AG09319 (cell line): ENCODE measurements around the gene BSN.

ENCODE experiments used
- DNase-seq: peaks from one replicate; pipeline ENCODE4 v3.0.0-alpha.2; 2010; ENCODE audit warnings: low read depth; ENCODE audit errors: extremely low read depth
- CTCF ChIP-seq: IDR thresholded peaks from 2 replicates; pipeline ENCODE4 v1.5.1; 2011; ENCODE audit warnings: low read depth, mild to moderate bottlenecking, inconsistent platforms, low read length, moderate library complexity

BSN gene

GRCh38 chr3:49518016-49518415, 36.3 kb upstream of the BSN start:
- TF ChIP-seq CTCF, result no peak
- DNase-seq, result no peak

- DNase-seq, result no peak
- TF ChIP-seq CTCF, result no peak
Measured at GRCh38 chr3:49518441-49518840, 35.8 kb upstream of the BSN start.

- TF ChIP-seq CTCF, result no peak
- no peak for DNase-seq
Measured at GRCh38 chr3:49519296-49519695, 35.0 kb upstream of the BSN start.

GRCh38 chr3:49519916-49520385, 34.3 kb upstream of the BSN start:
- TF ChIP-seq CTCF, result no peak
- DNase-seq, result no peak

GRCh38 chr3:49523756-49524747, 30.2 kb upstream of the BSN start:
- DNase-seq, result no peak
- TF ChIP-seq CTCF, result no peak

- DNase-seq, result no peak
- no peak for TF ChIP-seq CTCF
Measured at GRCh38 chr3:49529567-49529966, 24.7 kb upstream of the BSN start.

- no peak for TF ChIP-seq CTCF
Measured at GRCh38 chr3:49530231-49530630, 24.0 kb upstream of the BSN start.

More at GRCh38 chr3:49530231-49530630, 24.0 kb upstream of the BSN start:
- DNase-seq, result no peak
